ENCODE measurements around the gene NADK2.

NADK2 gene

GRCh38 chr5:36239370-36240293 lies 2.1 kb downstream of the NADK2 start:
- no peak for TF ChIP-seq GATA1 (IDR thresholded peaks at IDR 0.05; ENCODE audit: low read depth, low read length)
- TF ChIP-seq POLR2A (IDR thresholded peaks at IDR 0.05; ENCODE audit: low read length), result peak; percentile 16

GRCh38 chr5:36238502-36239295 lies 3.0 kb downstream of the NADK2 start:
- peak; percentile 21 to 39 for DNase-seq
- no peak for TF ChIP-seq GATA1 (IDR thresholded peaks at IDR 0.05; ENCODE audit: low read depth, low read length)
- no peak for TF ChIP-seq POLR2A (IDR thresholded peaks at IDR 0.05; ENCODE audit: low read length)

More at GRCh38 chr5:36239370-36240293, 2.1 kb downstream of the NADK2 start:
- DNase-seq, result peak; percentile 32 to 42

- no peak for TF ChIP-seq POLR2A (IDR thresholded peaks at IDR 0.05; ENCODE audit: low read length)
- TF ChIP-seq GATA1 (IDR thresholded peaks at IDR 0.05; ENCODE audit: low read depth, low read length), result no peak
- DNase-seq, result peak; percentile 79 to 90
These were observed 4.0 kb downstream of the NADK2 start for GRCh38 chr5:36237751-36238150.

DNA sequence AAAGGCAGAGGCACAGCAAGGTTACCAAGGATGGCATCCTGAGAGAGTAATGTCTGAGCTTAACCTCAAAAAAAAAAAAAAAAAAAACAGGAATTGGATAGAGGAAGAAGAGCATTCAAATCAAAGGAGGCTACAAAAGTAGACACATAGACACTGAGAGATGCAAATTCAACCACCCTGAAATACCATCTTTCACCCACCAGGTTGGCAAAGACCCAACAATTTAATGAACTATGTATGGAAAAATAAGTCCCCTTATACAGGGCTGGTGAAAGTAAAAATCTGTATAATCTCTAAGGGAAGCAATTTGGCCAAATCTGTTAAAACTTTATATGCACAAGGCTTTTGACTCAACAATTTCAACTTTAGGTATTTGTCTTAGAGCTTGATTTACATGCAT lies 4.9 kb downstream of the NADK2 start:
- peak; percentile 7 to 16 for DNase-seq
- TF ChIP-seq GATA1 (IDR thresholded peaks at IDR 0.05; ENCODE audit: low read depth, low read length), result no peak

DNA sequence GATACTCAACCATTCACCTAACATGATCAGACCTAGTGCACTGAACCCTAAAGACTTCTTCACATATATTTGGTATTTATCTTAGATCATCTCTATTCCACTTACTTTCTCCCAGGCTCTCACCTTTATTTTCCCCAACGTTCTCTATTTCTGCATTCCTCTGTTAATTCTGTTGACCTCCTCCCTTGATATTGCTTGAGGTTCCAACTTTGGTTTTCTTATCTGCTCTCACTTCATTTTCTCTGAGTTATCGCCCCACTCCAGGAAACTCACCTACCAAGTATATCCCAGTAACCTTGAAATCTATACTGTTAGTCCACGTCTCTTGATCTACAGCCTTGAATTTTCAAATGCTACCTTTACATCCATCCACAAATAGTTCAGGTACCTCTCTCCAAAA lies 9.2 kb downstream of the NADK2 start:
- TF ChIP-seq POLR2A (IDR thresholded peaks at IDR 0.05; ENCODE audit: low read length), result no peak
- TF ChIP-seq GATA1 (IDR thresholded peaks at IDR 0.05; ENCODE audit: low read depth, low read length), result no peak
- no peak for DNase-seq

DNA sequence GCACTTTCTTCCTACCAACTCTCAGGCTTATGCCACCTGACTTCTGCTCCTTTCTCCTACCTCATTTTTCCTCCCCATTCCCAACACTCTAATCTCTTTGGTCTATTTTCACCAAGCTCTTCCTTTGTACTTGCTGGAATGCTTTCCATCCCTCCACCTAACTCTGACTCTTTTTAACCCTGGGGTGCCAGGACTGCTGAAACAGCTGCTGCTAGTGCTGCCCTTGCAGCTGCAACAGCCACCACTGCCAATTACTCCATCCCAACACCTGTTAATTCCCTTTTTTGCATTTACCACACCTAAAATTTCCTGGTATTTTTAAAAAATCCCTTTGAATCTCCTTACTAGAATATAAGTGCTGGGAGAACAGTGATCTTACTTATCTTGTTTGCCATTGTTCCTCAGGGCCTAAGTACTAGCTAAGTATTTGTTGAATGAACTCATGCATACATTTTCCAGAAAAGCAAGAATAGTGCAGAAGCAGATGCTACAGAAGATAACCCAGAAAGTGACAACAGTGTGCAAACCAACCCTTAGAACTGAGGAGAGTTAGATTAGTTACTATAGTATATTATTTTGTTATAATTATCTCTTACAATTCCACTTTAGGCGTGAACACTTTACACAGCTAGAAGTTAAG lies 11.5 kb downstream of the NADK2 start:
- DNase-seq, result peak; percentile 24 to 52

GRCh38 chr5:36228505-36228904 lies 13.2 kb downstream of the NADK2 start:
- TF ChIP-seq POLR2A (IDR thresholded peaks at IDR 0.05; ENCODE audit: low read length), result no peak
- TF ChIP-seq GATA1 (IDR thresholded peaks at IDR 0.05; ENCODE audit: low read depth, low read length), result no peak
- DNase-seq, result no peak

More for the DNA sequence above, 11.5 kb downstream of the NADK2 start:
- TF ChIP-seq GATA1 (IDR thresholded peaks at IDR 0.05; ENCODE audit: low read depth, low read length) (no peak), POLR2A (IDR thresholded peaks at IDR 0.05; ENCODE audit: low read length) (no peak)

DNA sequence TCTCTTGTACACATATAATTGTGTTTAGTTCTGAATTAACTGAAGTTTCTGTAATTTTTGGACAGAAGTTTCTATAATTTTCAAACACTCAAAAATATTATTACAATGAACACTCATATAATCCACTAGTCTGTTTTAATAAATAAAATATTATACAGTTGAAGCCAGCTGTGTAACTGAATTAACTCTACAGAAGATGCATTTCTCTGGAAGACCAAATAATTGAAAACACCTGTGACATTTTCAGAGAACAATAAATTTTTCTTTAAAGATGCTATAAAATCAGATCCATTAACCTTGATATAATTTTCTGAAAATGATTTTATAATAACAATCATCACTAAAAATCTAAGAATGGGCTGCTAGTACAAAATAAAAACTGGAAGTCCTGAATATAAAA lies 14.7 kb downstream of the NADK2 start:
- no peak for DNase-seq
- TF ChIP-seq GATA1 (IDR thresholded peaks at IDR 0.05; ENCODE audit: low read depth, low read length), result no peak
- TF ChIP-seq POLR2A (IDR thresholded peaks at IDR 0.05; ENCODE audit: low read length), result no peak

- TF ChIP-seq GATA1 (IDR thresholded peaks at IDR 0.05; ENCODE audit: low read depth, low read length) (no peak), POLR2A (IDR thresholded peaks at IDR 0.05; ENCODE audit: low read length) (no peak)
- no peak for DNase-seq
These were observed 19.1 kb downstream of the NADK2 start for GRCh38 chr5:36222620-36223019.

- TF ChIP-seq POLR2A (IDR thresholded peaks at IDR 0.05; ENCODE audit: low read length) (no peak), GATA1 (IDR thresholded peaks at IDR 0.05; ENCODE audit: low read depth, low read length) (no peak)
- DNase-seq, result no peak
These were observed 23.7 kb downstream of the NADK2 start for GRCh38 chr5:36217988-36218387.

GRCh38 chr5:36217567-36217966 lies 24.2 kb downstream of the NADK2 start:
- TF ChIP-seq GATA1 (IDR thresholded peaks at IDR 0.05; ENCODE audit: low read depth, low read length), result no peak
- DNase-seq, result no peak

- no peak for DNase-seq
- TF ChIP-seq GATA1 (IDR thresholded peaks at IDR 0.05; ENCODE audit: low read depth, low read length), result no peak
- no peak for TF ChIP-seq POLR2A (IDR thresholded peaks at IDR 0.05; ENCODE audit: low read length)
These were observed 25.8 kb downstream of the NADK2 start for GRCh38 chr5:36215910-36216309.

DNA sequence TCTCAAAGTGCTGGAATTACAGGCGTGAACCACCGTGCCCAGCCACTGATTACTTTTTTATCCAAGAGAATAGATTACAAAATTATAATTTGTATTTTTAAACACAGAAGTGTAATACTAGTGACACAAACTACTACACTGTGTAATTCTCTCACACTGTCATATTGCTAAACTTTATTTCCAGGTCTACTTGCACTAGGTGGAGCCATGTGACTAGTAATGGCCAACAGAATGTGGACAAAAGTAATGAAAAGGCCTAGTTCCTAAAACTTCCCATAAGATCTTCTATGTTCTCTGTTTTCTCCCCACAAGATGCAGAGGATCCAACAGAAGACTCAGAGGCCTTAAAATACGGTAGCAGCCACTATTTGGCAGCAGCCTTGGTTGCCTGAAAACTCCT lies 27.3 kb downstream of the NADK2 start:
- TF ChIP-seq POLR2A (IDR thresholded peaks at IDR 0.05; ENCODE audit: low read length), result no peak
- TF ChIP-seq GATA1 (IDR thresholded peaks at IDR 0.05; ENCODE audit: low read depth, low read length), result no peak

GRCh38 chr5:36209664-36210063 lies 32.1 kb downstream of the NADK2 start:
- TF ChIP-seq GATA1 (IDR thresholded peaks at IDR 0.05; ENCODE audit: low read depth, low read length) (no peak), POLR2A (IDR thresholded peaks at IDR 0.05; ENCODE audit: low read length) (no peak)
- peak in 1 of 2 experiments; percentile 17 for DNase-seq

More for the DNA sequence above, 27.3 kb downstream of the NADK2 start:
- DNase-seq, result peak; percentile 9 to 27
